HepG2 (cell line): ENCODE results near the gene POP7. TPM values are rescaled to one million over a fixed set of nuclear protein-coding genes. Genes with fewer than 3 reads are reported as not detected.
A peak's percentile ranks its signal among the peaks of the same experiment; 100 is the strongest.

Experiments
- ARID4A ChIP-seq: sonication (generic); formaldehyde crosslinking; IDR thresholded peaks from 2 replicates; pipeline ENCODE4 v1.5.0; 2020; ENCODE audit warnings: mild to moderate bottlenecking, missing genetic modification reagents, borderline replicate concordance
- GABPA ChIP-seq, 2 experiments: IDR thresholded peaks; 2 replicates each; pipeline ENCODE4 v1.6.1; 2011 to 2016; ENCODE audit warnings: low read depth in 2 of 2, low read length in 1 of 2, missing biosample characterization in 1 of 2, missing genetic modification characterization in 1 of 2
- IKZF4 ChIP-seq: sonication (generic); formaldehyde crosslinking; IDR thresholded peaks from 2 replicates; pipeline ENCODE4 v1.5.1; 2020; ENCODE audit warnings: borderline replicate concordance, mild to moderate bottlenecking, low read depth, missing genetic modification reagents; ENCODE audit errors: not compliant biosample characterization
- RBFOX2 ChIP-seq: fragments of 200-400 bp; formaldehyde crosslinking; IDR thresholded peaks from 2 replicates; pipeline ENCODE4 v1.6.1; 2017; ENCODE audit warnings: low read depth, mild to moderate bottlenecking, low read length
- RXRB ChIP-seq: IDR thresholded peaks from 2 replicates; pipeline ENCODE4 v1.6.1; 2016; ENCODE audit warnings: borderline replicate concordance, missing genetic modification reagents, missing compliant biosample characterization
- ZFX ChIP-seq: sonication (generic); formaldehyde crosslinking; IDR thresholded peaks from 2 replicates; pipeline ENCODE4 v1.4.0; 2020; ENCODE audit warnings: mild to moderate bottlenecking, low read depth, missing genetic modification reagents, moderate library complexity
- ZFY ChIP-seq: sonication (generic); formaldehyde crosslinking; IDR thresholded peaks from 2 replicates; pipeline ENCODE4 v1.4.0; 2020; ENCODE audit warnings: missing genetic modification reagents
- polyA plus RNA-seq, 8 experiments: library from polyadenylated mRNA; depleted of rRNA in 3 of 8; stranded (reverse) in 7 of 8; unstranded in 1 of 8; fragments of >200 nt; fragmentation: Illumina TruSeq in 4 of 8; extraction: Trizol in 4 of 8; gene quantifications; 2 replicates each; pipeline versions ENCODE4 v1.2.1 to v1.2.3, GENCODE V29; 2011 to 2016; ENCODE audit warnings: low read depth in 4 of 8, missing spikeins in 1 of 8, mixed read lengths in 1 of 8; ENCODE audit not compliant: insufficient read depth in 1 of 8
- total RNA-seq, 5 experiments: library from RNA; depleted of rRNA; stranded (reverse); fragments of >200 nt; fragmentation: Illumina TruSeq; extraction: Trizol; gene quantifications; 2 replicates each; pipeline ENCODE4 v1.2.3, GENCODE V29; 2016; ENCODE audit warnings: low read depth in 1 of 5
- TF ChIP-seq, protein P1 (sequence below): sonication (generic); formaldehyde crosslinking; IDR thresholded peaks from 2 replicates; pipeline ENCODE4 v1.9.0; 2022; ENCODE audit warnings: missing genetic modification reagents, mild to moderate bottlenecking, borderline replicate concordance

POP7 gene
- total and polyA plus RNA-seq, 2 of the 13 experiments (the other 11 are each of a cell fraction or from before 2014, with no cell fraction given): 63.9 to 91.1 TPM

DNA sequence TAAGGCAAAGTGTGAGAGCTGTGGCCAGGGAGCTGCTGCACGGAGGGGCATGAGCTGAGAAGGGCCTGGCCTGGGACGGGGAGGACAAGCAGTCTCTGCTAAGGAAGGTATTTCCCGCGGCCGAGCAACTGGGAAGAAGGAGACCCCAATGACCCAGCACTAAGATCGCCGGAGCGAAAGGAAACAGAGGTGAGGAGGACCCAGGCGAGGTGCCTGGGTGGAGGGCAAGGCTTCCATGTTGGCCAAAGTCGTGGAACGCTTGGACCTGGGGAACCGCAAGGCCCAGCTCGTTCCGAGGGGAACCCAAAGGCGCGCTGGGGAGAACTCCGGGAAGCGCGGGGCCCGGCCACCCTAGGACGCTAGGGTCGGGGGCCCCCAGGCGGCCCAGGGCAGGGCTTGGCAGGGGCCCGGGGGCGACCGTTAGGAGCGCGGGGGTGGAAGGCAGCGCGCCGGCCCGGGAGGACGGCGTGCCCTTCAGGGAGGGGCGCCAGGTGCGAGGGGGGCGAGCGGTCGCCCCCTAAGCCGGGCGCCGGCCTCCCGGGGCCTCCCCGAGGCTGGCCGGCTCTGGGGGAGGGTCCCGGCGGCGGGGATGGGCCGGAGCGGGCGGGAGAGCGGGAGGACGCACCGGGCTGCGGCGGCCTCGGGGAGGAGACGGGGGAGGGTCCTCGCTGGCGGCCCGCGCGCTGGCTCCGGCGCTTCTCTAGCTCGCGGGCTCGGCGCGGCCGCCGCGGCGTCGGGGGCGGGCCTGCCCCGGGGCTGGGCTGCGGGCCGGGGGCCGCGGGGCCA, 12.4 kb upstream of the POP7 start (continued):
- TF ChIP-seq GABPA (IDR thresholded peaks at IDR 0.05; ENCODE audit: low read depth, low read length) (no peak), GABPA (CRISPR knock-in tag; IDR thresholded peaks at IDR 0.05; ENCODE audit: low read depth) (no peak), ZFX (peak; percentile 46; the same call in 1 of the 2 replicates), IKZF4 (peak; percentile 56), RXRB (no peak), RBFOX2 (peak; percentile 65; the same call in 1 of the 2 replicates), ZFY (CRISPR knock-in tag) (peak; percentile 47), ARID4A (CRISPR knock-in tag) (peak; percentile 58; the same call in 1 of the 2 replicates)
- TF ChIP-seq, protein P1, sequence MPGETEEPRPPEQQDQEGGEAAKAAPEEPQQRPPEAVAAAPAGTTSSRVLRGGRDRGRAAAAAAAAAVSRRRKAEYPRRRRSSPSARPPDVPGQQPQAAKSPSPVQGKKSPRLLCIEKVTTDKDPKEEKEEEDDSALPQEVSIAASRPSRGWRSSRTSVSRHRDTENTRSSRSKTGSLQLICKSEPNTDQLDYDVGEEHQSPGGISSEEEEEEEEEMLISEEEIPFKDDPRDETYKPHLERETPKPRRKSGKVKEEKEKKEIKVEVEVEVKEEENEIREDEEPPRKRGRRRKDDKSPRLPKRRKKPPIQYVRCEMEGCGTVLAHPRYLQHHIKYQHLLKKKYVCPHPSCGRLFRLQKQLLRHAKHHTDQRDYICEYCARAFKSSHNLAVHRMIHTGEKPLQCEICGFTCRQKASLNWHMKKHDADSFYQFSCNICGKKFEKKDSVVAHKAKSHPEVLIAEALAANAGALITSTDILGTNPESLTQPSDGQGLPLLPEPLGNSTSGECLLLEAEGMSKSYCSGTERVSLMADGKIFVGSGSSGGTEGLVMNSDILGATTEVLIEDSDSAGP: 0 out of 2 replicates have a peak, but pooled peaks have one; percentile 22
